ENCODE results near the gene ALG9. TPM values are rescaled to one million over a fixed set of nuclear protein-coding genes. Genes with fewer than 3 reads are reported as not detected.
A peak's percentile ranks its signal among the peaks of the same experiment; 100 is the strongest.

The ALG9 gene
- total RNA-seq, 2 donors from 2014 or later = 22.2 to 32.4 TPM

GRCh38 chr11:111782109-111782741, 89.2 kb downstream of the ALG9 start:
- no peak for DNase-seq (ENCODE audit: low spot score)
- TF ChIP-seq CTCF (IDR thresholded peaks at IDR 0.05) = no peak
- H3K9me3 ChIP-seq = no peaks in the 10 kb centered on the region
- peaks cover 0 to 28% of the 10 kb centered on the region in 2 donors for H3K4me1 ChIP-seq
- H3K27me3 ChIP-seq = no peaks in the 10 kb centered on the region
- H3K27ac ChIP-seq = no peak overlapping the region
- H3K4me3 ChIP-seq = no peak overlapping the region
- peaks cover 14% of the 10 kb centered on the region for H3K36me3 ChIP-seq

- TF ChIP-seq CTCF (IDR thresholded peaks at IDR 0.05) = no peak
- no peak for DNase-seq (ENCODE audit: low spot score)
- no peaks in the 10 kb centered on the region for H3K36me3 ChIP-seq
These were observed 92.3 kb downstream of the ALG9 start for GRCh38 chr11:111779118-111779517.

GRCh38 chr11:111778047-111778558, 93.3 kb downstream of the ALG9 start:
- peaks cover 0 to 7% of the 10 kb centered on the region in 2 donors for H3K4me1 ChIP-seq
- no peak for TF ChIP-seq CTCF (IDR thresholded peaks at IDR 0.05)
- H3K27ac ChIP-seq = no peak overlapping the region

More at GRCh38 chr11:111779118-111779517, 92.3 kb downstream of the ALG9 start:
- H3K4me1 ChIP-seq = peaks cover 0 to 12% of the 10 kb centered on the region in 2 donors
- no peak overlapping the region for H3K4me3 ChIP-seq
- H3K27ac ChIP-seq = no peak overlapping the region
- H3K27me3 ChIP-seq = no peaks in the 10 kb centered on the region
- H3K9me3 ChIP-seq = no peaks in the 10 kb centered on the region

GRCh38 chr11:111777094-111778046, 94.0 kb downstream of the ALG9 start:
- peak; percentile 63 to 81 for TF ChIP-seq CTCF (IDR thresholded peaks at IDR 0.05)

More at GRCh38 chr11:111778047-111778558, 93.3 kb downstream of the ALG9 start:
- Histone ChIP-seq H3K4me3 (no peak overlapping the region), H3K27me3 (no peaks in the 10 kb centered on the region), H3K9me3 (no peaks in the 10 kb centered on the region), H3K36me3 (no peaks in the 10 kb centered on the region)
- no peak for DNase-seq (ENCODE audit: low spot score)

GRCh38 chr11:111776398-111777093, 94.8 kb downstream of the ALG9 start:
- no peak for TF ChIP-seq CTCF (IDR thresholded peaks at IDR 0.05)
- H3K27me3 ChIP-seq = no peaks in the 10 kb centered on the region
- H3K4me3 ChIP-seq = no peak overlapping the region
- H3K27ac ChIP-seq = no peak overlapping the region
- DNase-seq (ENCODE audit: low spot score) = no peak
- no peaks in the 10 kb centered on the region for H3K36me3 ChIP-seq
- H3K4me1 ChIP-seq = peaks cover 0 to 4% of the 10 kb centered on the region in 2 donors
- no peaks in the 10 kb centered on the region for H3K9me3 ChIP-seq

More at GRCh38 chr11:111777094-111778046, 94.0 kb downstream of the ALG9 start:
- no peak for DNase-seq (ENCODE audit: low spot score)
- no peaks in the 10 kb centered on the region for H3K36me3 ChIP-seq
- H3K27ac ChIP-seq = no peak overlapping the region
- H3K4me3 ChIP-seq = no peak overlapping the region
- H3K9me3 ChIP-seq = no peaks in the 10 kb centered on the region
- H3K27me3 ChIP-seq = no peaks in the 10 kb centered on the region
- peaks cover 0 to 4% of the 10 kb centered on the region in 2 donors for H3K4me1 ChIP-seq
